Measurements from ENCODE around the gene KCNF1.

The KCNF1 gene

DNA sequence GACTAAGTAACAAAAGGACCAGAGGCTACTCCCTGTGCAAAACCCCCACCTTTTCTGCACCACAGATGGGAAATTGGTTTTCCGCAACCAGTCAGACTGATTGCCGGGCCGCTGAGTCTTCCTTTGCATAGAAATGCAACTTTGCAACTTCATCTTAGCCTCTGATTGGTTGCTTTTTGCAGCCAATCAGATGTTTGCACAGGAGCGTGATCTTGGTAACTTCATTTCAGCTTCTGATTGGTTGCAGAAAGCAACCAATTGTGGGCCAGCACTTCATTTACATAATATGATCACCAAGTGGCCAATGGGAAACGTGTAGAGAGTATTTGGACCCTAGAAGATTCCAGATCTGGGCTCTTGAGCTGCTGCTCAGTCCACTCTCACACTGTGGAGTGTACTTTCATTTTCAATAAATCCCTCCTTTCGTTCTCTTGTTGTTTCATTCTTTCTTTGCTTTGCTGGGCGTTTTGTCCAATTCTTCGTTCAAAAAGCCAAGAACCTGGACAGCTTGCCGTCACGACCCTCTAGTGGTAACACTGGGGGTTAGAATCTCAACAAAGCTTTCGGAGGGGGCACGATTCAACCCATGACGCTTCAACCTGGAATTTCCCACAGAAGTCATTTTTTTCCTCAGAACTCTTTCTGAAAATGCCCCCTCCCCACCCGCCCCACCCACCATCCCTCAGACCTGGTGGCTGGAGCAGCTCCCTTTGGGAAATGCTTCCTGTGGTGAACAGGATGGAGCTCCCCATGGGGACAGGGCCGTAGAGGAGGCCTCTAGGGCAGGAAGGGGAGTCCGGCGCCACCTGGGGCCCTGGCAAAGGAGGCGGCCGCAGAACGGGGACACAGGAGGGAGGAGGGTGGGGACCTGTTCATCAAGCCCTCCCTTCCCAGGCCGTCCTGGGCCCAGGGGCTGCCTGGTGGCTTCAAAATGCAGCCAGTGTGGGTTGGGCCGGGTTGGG is 31.8 kb upstream of the KCNF1 start:
- no peak for DNase-seq (ENCODE audit: low read depth)

DNA sequence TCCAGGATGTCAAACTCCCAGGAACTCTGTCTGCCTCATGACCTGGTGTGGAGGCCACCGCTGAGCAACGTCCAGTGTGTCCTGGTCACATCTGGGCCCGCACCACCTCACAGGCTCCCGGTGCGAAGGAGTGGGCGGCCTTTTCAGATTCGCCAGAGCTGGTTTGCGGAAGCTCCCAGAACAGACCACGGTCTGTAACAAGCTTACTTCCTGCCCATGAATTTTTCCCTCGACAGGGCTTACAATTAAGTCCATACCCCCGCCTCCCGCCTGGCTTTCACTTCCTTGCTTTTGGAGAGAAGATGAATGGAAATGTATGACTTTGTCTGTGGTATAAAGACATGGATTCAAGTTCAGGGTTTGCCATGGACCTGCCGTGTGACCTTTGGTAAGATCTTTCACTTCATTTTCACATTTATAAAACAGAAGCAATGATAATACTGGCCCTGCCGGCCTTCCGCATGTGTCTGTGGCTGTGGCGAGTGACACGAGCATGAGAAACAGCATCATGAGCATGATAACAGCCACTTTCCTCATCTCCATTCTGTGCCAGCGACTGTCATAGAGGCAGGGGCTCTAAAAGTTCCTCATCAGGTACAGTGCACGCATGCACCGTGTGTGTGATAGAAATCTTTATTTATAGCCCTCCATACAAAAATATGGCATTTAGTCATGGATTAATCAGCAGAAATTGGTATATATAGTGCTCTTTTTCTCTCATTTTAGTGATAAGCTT is 31.0 kb upstream of the KCNF1 start:
- no peak for DNase-seq (ENCODE audit: low read depth)

DNA sequence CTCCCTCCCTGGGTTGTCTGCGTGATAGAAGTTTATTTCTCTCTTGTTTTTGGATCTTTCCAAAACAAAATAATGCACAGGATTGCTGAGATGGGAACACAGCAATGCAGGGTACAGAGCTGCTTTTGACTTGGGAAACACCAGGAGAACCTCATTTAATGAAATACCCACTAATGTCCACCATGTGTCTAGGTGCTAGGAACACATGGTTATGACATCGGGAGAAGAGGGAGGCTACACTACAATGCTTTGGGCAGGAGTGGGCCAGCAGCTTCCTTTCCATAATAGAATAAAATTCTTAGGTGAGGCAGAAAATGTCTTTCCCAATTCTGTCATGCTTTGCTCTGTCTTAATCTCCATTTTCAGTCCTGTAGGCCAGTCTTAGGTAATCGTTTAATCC is 29.2 kb upstream of the KCNF1 start:
- DNase-seq (ENCODE audit: low read depth), result no peak

DNA sequence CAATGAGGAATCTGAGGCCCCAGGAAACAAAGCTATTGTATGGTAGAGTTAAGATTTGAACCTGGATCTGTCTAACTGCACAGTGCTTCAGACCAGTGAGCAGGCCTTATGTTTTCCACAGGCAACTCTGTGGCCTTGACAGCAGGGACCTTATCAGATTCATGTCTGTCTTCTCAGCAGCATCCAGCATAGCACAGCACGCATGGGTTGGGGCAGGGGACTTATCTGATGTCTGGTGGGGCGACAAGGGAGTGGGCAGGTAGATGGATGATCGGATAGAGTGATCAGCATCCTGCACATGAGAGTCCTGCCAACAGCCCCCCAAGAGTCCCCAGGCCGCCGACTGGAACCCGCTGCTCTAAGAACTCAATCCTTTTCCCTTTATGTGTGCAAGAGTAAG is 28.7 kb upstream of the KCNF1 start:
- no peak for DNase-seq (ENCODE audit: low read depth)

DNA sequence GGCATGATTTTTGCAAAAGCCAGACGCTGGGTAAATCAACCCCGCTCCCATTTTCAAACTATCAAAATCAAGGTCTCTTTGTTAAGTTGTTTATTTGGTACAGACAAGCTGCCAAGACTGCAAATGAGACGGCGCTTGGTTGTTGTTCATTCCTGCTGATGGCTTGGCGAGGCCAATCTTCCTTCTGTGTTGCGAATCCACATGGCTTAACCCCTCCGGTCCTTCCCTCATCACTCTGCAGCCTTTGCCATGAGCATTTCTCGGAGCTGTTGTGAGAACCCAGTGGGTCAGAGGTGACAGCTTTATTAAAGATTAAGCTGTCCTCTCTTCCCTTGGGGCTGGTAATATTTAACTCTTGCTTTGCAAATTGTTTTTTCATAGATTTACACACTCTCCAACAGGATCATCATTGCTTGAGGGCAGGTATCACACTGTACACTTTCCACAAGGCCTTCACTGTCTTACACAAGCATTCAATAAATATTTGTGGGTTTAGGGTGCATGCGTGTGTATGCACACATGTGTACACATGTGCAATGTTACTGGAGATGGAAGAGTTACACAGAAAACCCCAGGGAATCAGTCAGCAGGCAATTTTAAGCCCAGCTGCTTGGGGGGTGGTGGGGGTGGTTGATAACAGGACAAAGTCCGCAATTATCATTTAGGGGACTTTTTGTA is 27.8 kb upstream of the KCNF1 start:
- DNase-seq (ENCODE audit: low read depth), result no peak

DNA sequence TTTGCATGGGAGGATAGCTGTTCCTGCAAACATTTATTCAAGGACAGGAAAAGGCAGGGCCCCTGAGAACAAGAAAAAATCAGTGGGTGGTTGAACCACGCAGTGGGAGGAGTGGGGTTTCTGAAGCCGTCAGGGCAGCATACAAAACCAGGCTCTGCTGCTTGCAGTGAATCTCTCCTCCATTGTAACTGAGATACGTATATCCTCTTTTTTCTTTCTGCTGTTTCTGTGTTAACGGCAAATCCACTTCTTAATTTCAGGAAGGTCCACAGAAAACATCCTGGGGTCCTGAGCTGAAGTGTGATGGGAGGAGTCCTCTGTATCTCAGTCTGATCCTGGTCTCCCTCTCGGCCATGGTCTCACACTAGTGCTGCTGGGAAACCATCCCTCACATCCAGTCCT is 27.2 kb upstream of the KCNF1 start:
- no peak for DNase-seq (ENCODE audit: low read depth)

DNA sequence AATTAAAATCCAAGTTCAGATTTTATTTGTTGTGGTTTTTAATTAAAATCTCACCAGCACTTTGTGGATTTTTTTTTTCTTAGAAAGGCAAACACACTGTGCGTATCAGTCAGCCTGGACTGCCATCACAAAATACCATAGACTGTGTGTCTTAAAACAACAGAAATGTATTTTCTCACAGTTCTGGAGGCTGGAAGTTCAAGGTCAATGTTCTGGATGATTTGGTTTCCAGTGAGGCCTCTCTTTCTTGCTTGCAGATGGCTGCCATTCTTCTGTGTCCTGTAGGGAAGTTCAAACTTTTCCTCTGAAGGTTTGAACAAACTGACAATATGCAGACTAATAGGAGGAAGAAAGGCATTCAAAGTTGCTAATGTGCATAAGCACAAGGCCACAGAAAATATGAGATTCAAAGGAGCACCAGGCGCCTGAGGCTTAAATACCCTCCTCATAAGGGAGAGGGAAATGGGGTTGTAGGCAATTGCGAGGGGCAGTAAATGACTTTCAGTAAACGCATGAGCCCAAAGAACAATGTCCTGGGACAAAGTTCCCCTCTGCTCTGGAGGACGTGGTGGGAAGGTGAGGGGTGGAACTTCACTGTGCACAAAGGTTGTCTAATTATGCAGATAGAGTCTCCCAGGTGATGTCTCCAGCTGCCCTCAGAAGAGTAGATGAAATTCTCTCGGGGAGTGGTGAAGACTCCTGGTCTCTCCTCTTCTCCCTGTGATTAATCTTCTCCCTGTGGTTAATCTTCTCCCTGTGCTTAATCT is 26.5 kb upstream of the KCNF1 start:
- no peak for DNase-seq (ENCODE audit: low read depth)

DNA sequence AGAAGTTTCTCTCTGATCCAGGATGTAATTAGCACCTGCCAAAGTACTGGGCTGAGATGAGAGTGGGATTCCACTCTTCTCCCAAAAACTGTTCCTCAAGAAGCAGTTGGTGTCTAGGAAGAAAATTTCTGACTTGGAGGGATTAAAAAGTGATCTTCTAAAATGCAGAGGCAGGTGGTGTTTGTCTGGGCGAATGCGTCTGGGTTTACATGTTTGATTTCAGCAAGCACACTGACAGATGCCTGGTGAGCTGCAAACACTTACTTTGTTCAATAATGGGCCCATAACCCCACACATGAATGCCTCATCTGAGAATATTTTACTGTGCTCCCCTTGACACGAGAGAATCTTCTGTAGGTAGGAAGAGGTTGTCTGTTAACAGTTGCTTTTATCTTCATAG is 24.3 kb upstream of the KCNF1 start:
- no peak for DNase-seq (ENCODE audit: low read depth)

DNA sequence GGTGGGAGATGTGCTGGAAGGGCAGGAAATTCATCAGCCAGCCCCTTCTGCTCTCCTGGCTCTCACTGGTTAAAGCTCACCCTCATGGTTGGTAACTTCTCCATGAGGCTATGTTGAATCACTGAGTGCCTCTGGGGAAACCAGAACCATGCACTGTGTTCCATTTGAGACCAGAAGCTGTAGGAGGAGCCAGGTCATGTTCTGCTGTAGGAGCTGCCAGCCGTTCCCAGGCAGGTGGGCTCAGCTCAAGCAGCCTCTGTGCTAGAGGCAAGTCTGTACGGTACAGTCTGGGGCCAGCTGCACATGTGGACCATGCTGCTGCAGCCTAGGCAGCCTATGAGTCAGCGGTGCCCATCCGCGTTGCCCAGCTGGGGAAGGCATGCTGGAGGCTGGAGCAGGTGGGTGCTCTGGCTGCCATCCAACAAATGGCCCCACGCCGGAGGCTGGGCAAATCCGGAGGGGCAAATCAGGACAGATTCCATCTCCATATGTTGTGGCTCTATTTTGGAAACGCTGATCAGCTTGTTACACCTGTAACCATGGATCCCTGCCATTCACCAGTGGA is 22.0 kb upstream of the KCNF1 start:
- no peak for DNase-seq (ENCODE audit: low read depth)

DNA sequence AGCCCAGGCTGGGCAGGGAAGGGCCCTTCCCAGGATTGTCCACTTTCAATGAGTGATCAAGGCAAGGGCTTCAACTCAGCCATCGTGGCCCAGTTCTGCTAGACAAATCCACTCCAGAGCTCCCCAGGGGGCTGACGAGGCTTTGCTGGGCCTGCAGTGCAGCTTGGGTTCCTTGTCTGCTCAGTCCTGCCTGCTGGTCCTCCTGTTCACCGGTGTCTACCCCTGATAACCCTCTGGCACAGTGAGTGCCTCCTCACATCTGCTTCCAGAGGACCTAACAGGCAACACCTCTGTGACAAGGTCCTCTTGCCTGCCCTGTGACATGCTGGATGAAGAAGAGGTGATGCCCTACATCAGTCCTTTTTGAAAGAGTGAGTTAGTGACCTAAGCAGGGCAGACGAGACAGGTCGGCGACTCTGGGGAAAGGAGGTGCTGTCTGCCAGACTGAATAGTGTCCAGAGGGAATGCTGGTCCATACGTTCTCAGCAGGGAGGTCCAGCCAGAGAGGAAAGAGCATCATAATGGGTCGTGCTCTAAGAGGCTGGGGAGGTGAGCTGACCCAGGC is 20.9 kb upstream of the KCNF1 start:
- DNase-seq (ENCODE audit: low read depth), result no peak

DNA sequence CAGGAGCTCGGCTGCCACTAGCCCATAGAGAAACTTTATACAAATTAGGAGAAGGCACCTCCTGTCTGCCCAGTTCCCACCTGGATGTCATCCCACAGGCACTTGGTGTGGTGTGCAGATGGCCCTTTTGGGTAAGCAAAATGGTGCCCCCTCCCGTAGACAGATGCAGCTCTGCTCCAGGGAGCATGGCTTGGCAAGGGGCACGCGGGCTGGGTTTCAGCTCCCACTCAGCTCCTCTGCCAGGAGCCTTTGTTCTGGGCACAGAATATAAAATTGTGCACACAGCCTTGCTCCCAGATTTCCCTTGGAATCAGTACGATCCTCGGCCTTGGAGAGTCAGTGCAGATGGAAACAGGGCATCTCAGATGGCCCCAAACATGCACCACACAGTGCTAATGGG is 20.3 kb upstream of the KCNF1 start:
- no peak for DNase-seq (ENCODE audit: low read depth)

DNA sequence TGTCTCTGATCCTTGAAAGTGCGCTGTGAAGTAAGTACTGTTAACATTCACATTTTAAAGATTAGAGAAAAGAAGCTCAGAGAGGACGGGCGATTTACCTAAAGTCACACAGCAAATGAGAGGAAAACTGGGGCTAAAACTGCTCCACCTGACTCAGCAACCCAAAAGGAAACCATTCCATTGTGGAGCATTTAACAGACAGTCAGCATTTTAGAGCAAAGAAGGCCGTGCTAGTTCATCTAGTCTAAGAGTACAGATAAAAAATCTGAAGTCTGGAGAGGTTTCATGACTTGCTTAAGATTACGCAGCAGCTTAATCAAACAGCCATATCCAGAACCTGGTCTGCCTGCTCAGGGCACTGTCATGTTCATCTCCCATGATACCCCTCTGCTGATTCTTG is 19.9 kb upstream of the KCNF1 start:
- no peak for DNase-seq (ENCODE audit: low read depth)

DNA sequence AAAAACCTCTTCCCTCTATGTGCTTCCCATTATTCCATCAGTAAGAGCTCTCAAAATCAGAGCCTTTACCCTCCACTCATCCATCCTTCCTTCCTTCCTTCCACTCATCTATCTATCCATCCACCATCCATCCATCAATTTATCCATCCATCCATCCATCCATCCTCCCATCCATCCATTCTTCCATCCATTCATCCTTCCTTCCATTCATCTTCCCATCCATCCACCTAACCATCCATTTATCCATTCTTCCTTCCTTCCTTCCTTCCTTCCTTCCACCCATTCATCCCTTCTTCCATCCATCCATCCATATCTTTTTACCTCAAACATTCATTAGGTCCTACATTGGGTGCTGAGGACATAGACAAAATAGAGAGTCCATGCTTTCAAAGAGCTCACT is 19.4 kb upstream of the KCNF1 start:
- DNase-seq (ENCODE audit: low read depth), result no peak

DNA sequence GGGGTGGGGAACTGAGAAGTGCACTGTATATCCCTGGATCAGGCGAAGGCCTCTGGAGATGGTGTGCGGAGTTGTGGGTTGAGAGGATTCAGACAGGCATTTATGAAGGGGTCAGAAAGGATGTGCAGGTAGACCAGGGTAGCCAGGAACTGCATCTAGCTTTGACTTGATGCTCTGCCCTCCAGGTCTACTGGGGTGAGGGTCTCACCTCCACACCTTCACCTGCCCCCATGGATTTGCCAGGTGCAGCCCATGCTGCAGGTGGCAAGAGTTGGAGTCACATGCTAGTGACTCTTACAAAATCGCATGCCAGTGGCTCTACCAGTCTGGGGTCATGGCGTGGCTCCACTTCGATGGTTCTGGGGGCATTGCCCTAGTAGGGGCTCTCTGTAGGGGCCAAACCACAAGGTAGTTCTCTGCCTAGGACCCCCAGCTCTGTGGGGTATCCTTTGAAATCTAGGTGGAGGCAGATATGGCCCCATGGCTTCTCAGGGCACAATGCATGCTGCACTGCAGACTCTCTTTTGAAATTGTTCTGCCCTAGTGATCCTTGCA is 18.9 kb upstream of the KCNF1 start:
- DNase-seq (ENCODE audit: low read depth), result no peak

DNA sequence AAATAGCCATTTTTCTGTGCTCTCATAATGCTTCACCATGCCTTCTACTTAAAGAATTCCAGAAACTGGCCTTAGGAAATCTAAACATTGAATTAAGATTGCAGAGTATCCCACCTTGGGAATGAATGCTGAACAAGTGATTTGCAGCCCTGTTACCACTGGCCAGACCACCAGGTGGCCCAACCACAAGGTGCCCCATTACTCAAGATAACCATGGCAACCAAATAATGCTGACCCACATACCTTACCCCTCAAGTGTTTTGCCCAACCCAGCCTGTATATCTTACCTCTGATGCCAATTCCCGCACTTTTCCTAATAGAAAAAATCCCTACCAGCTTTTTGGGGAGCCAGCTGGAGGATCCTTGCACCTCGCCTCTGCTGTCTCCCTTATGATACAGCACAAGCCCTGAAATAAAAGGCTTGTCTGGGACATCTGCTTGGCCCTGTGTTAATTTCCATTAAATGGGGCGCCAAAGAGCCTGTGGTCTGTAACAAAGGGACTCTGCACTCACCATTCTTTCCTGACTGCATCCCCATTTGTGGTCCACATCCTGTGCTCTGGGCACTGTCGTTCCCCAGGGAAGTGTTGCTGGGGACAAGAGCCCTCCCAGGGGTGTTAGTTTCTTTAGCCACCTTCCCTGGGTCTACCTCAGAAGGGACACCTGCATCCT is 17.3 kb upstream of the KCNF1 start:
- no peak for DNase-seq (ENCODE audit: low read depth)

DNA sequence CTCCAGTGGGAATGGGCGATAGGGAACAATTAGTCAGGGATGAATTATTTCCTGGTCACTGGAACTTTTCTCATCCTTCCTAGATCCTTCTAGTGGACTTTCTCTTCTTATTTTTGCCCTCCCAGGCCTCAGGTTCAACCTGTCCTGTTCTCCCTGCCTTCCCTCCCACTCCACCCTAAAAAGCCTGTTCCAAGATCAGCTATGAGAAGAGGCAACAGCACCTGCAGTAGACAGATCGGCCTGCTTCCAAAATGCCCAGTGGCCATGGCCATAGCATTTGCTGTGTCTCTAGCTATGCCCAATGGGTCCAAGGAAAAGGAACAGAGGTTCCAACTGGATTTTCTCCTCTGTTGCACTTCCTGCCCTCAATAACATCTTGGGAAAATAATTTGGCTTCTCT is 16.5 kb upstream of the KCNF1 start:
- no peak for DNase-seq (ENCODE audit: low read depth)

DNA sequence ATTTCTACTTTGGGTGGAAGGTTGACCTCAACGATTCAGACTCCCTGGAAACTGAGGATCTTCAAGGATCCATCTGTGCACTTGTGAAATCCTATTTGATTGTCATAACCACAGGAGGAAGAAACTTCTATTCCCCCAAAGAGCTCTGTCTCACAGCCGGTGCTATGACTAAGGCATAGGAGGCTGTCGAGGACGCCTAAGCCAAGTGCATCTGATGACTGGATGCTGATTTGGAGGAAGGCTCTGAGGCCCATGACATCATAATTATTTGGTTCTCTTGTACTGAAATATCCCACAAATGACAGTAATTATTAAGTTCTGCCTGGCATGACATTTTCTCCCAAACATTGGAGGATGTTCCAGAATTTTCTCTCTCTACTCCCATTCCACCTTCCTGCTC is 13.8 kb upstream of the KCNF1 start:
- no peak for DNase-seq (ENCODE audit: low read depth)

DNA sequence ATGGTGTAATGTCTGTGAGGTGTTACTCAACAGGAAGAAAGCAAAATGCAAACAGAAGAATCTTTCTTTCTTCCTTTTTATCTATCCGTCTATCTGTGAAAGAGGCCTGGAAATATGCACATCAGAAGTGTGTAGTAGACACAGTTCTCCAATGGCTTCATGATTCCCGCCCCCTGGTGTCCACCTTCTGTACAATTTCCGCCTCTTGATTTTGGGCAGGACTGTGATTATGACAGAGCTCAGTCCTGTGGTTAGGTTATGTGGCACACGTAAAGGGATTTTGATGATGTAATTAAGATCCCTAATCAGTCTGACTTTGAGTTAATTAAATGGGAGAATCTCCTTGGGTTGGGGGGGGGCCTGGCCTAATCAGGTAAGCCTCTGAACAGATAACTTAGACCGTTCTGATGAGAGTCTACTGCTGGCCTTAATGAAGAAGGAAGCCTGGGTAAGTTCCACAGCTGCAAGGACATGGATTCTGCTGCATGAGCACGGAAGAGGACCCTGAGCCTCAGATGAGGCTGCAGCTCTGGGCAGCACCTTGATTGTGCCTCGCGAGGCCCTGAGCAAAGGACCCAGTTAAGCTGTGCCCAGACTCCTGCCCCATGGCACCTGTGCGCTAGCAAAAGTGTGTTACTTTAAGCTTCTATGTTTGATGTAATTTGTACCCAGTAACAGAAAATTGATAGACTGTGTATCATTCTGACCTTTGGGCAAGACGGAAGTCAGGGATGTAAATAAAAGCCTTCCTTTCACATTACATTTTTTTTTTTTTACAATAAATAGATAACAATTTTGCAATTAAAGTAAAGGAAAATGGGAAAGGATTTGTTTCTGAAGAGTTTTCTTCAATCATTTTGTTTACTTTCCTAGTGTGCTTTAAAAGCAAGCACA is 11.3 kb upstream of the KCNF1 start:
- no peak for DNase-seq (ENCODE audit: low read depth)

DNA sequence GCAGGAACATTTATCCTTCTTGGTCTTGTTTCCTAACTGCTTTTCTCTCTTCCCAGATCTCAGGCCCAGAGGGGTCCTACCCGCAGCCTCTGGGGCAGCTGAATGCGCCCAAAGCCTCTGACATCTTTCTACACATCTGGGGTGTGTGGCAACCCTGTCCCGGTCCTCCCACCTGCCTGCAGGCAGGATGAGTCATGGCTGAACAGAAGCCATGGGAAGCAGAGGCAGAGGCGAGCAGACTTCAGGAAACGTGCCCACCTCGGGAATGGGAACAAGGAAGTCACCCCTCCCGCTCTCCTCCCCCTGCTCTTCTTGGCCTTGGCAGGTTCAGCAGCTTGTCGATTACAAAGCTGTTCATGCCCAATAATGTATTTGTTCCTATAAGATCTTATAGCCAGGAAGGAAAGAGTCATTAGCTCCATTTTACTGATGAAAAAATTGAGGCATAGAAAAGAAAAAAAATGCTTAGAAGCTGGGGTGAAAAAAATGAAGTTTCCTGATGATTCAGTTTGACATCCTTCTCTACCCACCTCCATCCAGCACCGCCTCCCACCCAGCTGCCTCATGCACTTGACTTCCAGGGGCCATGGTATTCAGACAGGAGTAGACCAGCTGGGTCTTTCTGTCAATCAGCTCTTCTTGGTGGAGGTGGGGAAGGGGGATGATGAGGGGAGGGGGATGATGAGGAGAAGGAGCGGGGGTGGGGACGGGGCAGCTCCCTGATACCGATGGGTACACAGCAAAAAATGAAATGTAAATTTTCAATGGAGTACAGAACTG is 10.4 kb upstream of the KCNF1 start:
- DNase-seq (ENCODE audit: low read depth), result no peak

Measured in non-pigmented ciliary epithelial cell (primary cell).